Measurements from ENCODE around the gene CCL22.
"Not testable (repeated sequence)": the region's sequence is repeated elsewhere in the genome, so short reads cannot be mapped to it uniquely, and the experiment has no call there.

CCL22 gene

GRCh38 chr16:57391300-57391699 lies 32.7 kb downstream of the CCL22 start:
- H3K4me3 ChIP-seq (ENCODE audit: low read depth, low read length), result no peak overlapping the region
- no peak for DNase-seq (ENCODE audit: low read depth)
- in situ Hi-C loops (cut with HindIII; ENCODE audit: low sequenced_read_pairs), result no loop called here
- TF ChIP-seq CTCF (IDR thresholded peaks at IDR 0.05; ENCODE audit: low read depth, low read length, missing control alignments), result no peak

GRCh38 chr16:57391708-57392107 lies 33.1 kb downstream of the CCL22 start:
- in situ Hi-C loops (cut with HindIII; ENCODE audit: low sequenced_read_pairs), result no loop called here
- DNase-seq (ENCODE audit: low read depth), result no peak
- H3K4me3 ChIP-seq (ENCODE audit: low read depth, low read length), result no peak overlapping the region
- no peak for TF ChIP-seq CTCF (IDR thresholded peaks at IDR 0.05; ENCODE audit: low read depth, low read length, missing control alignments)

- TF ChIP-seq CTCF (IDR thresholded peaks at IDR 0.05; ENCODE audit: low read depth, low read length, missing control alignments), result no peak
- no peak overlapping the region for H3K4me3 ChIP-seq (ENCODE audit: low read depth, low read length)
- in situ Hi-C loops (cut with HindIII; ENCODE audit: low sequenced_read_pairs), result no loop called here
- no peak for DNase-seq (ENCODE audit: low read depth)
These were observed 34.1 kb downstream of the CCL22 start for GRCh38 chr16:57392694-57393093.

- no peak for TF ChIP-seq CTCF (IDR thresholded peaks at IDR 0.05; ENCODE audit: low read depth, low read length, missing control alignments)
- DNase-seq (ENCODE audit: low read depth), result no peak
- H3K4me3 ChIP-seq (ENCODE audit: low read depth, low read length), result no peak overlapping the region
- in situ Hi-C loops (cut with HindIII; ENCODE audit: low sequenced_read_pairs), result no loop called here
These were observed 35.9 kb downstream of the CCL22 start for GRCh38 chr16:57394444-57394843.

- no peak for DNase-seq (ENCODE audit: low read depth)
- TF ChIP-seq CTCF (IDR thresholded peaks at IDR 0.05; ENCODE audit: low read depth, low read length, missing control alignments), result no peak
- no peak overlapping the region for H3K4me3 ChIP-seq (ENCODE audit: low read depth, low read length)
- in situ Hi-C loops (cut with HindIII; ENCODE audit: low sequenced_read_pairs), result no loop called here
These were observed 36.4 kb downstream of the CCL22 start for GRCh38 chr16:57395026-57395425.

- DNase-seq (ENCODE audit: low read depth), result no peak
- in situ Hi-C loops (cut with HindIII; ENCODE audit: low sequenced_read_pairs), result no loop called here
- no peak for TF ChIP-seq CTCF (IDR thresholded peaks at IDR 0.05; ENCODE audit: low read depth, low read length, missing control alignments)
- H3K4me3 ChIP-seq (ENCODE audit: low read depth, low read length), result no peak overlapping the region
These were observed 38.2 kb downstream of the CCL22 start for GRCh38 chr16:57396786-57397185.

- DNase-seq (ENCODE audit: low read depth); in situ Hi-C loops (cut with HindIII; ENCODE audit: low sequenced_read_pairs); H3K4me3 ChIP-seq (ENCODE audit: low read depth, low read length): not testable (repeated sequence)
These were observed 38.9 kb downstream of the CCL22 start for GRCh38 chr16:57397493-57397892.
